K562 (cell line): Measurements from ENCODE around the gene G6PC1. TPM values are rescaled to one million over a fixed set of nuclear protein-coding genes. Genes with fewer than 3 reads are reported as not detected.

Source experiments
- FOXJ2 ChIP-seq: fragments of 200-800 bp; sonication (Bioruptor generic); IDR thresholded peaks from 2 replicates; pipeline ENCODE4 v1.6.1; 2016; ENCODE audit warnings: missing genetic modification characterization, missing compliant biosample characterization
- FOXK1 ChIP-seq: sonication (generic); formaldehyde crosslinking; IDR thresholded peaks from 2 replicates; pipeline ENCODE4 v1.8.0; 2022; ENCODE audit warnings: missing genetic modification reagents, mild to moderate bottlenecking, borderline replicate concordance
- LCOR ChIP-seq: sonication (generic); formaldehyde crosslinking; IDR thresholded peaks from 2 replicates; pipeline ENCODE4 v1.8.0; 2022; ENCODE audit warnings: mild to moderate bottlenecking, missing genetic modification reagents
- NFE2 ChIP-seq: IDR thresholded peaks from 2 replicates; pipeline ENCODE4 v1.6.1; 2014; ENCODE audit warnings: antibody characterized with exemption, low read depth
- NFYB ChIP-seq: IDR thresholded peaks from 2 replicates; pipeline ENCODE4 v1.6.1; 2011; ENCODE audit warnings: mild to moderate bottlenecking, moderate library complexity; ENCODE audit not compliant: insufficient read length; ENCODE audit errors: extremely low read depth
- PTRF ChIP-seq: fragments of 450-650 bp; IDR thresholded peaks from 2 replicates; pipeline ENCODE4 v1.6.1; 2016; ENCODE audit warnings: mild to moderate bottlenecking, missing genetic modification characterization, missing compliant biosample characterization
- RBM34 ChIP-seq: fragments of 200-400 bp; formaldehyde crosslinking; IDR thresholded peaks from 2 replicates; pipeline ENCODE4 v1.6.1; 2018; ENCODE audit warnings: low read length, borderline replicate concordance; ENCODE audit not compliant: insufficient read depth
- RCOR1 ChIP-seq, 2 experiments: IDR thresholded peaks; 2 replicates each; pipeline ENCODE4 v1.6.1; 2012; ENCODE audit warnings: low read depth in 2 of 2, low read length in 2 of 2, borderline replicate concordance in 1 of 2, improper control_type of control experiment in 1 of 2
- SMAD1 ChIP-seq: fragments of 150-350 bp; IDR thresholded peaks from 2 replicates; pipeline ENCODE4 v1.6.1; 2014; ENCODE audit warnings: low read length, low read depth; ENCODE audit not compliant: partially characterized antibody
- ZNF384 ChIP-seq: IDR thresholded peaks from 2 replicates; pipeline ENCODE4 v1.6.1; 2012; ENCODE audit warnings: low read depth, low read length, improper control_type of control experiment
- ZNF408 ChIP-seq: fragments of 250-450 bp; sonication (Bioruptor Pico); IDR thresholded peaks from 2 replicates; pipeline ENCODE4 v1.4.0; 2020; ENCODE audit warnings: low read depth, mild to moderate bottlenecking, moderate library complexity
- polyA plus RNA-seq, 8 experiments: library from polyadenylated mRNA; depleted of rRNA in 4 of 8; stranded (reverse) in 5 of 8; unstranded in 3 of 8; fragments of >200 nt; fragmentation: Nextera tagmentation in 2 of 8; fragmentation: Illumina TruSeq in 1 of 8; extraction: Ambion mirVana in 2 of 8; extraction: Trizol in 1 of 8; gene quantifications; 2 replicates each; pipeline versions ENCODE4 v1.2.1 to v1.2.3, GENCODE V29; 2011 to 2014; ENCODE audit warnings: inconsistent platforms in 1 of 8, missing spikeins in 1 of 8
- total RNA-seq, 7 experiments: library from RNA; depleted of rRNA in 6 of 7; stranded (reverse); fragments of >200 nt in 6 of 7; fragmentation: Illumina TruSeq in 2 of 7; extraction: Trizol in 2 of 7; gene quantifications; 2 replicates each; pipeline versions ENCODE4 v1.2.1 to v1.2.3, GENCODE V29; 2011 to 2021; ENCODE audit warnings: low replicate concordance in 1 of 7
- TF ChIP-seq, protein P1 (sequence below): conservative IDR thresholded peaks from 2 replicates; pipeline ENCODE4 v1.6.1; 2011; ENCODE audit warnings: low read depth, mild to moderate bottlenecking, low read length; ENCODE audit not compliant: control insufficient read depth
- TF ChIP-seq, protein P2 (sequence below), 2 experiments: fragments of 450-650 bp in 1 of 2; sonication (generic) in 1 of 2; formaldehyde crosslinking; conservative IDR thresholded peaks; 2 replicates each; pipeline versions ENCODE4 v1.4.0 to v1.8.1; 2020 to 2022; ENCODE audit warnings: mild to moderate bottlenecking in 1 of 2, missing genetic modification reagents in 1 of 2
- TF ChIP-seq, protein P3 (sequence below): IDR thresholded peaks from 2 replicates; pipeline ENCODE4 v1.6.1; 2016; ENCODE audit warnings: missing genetic modification characterization, missing compliant biosample characterization
- TF ChIP-seq, protein P4 (sequence below): sonication (generic); formaldehyde crosslinking; IDR thresholded peaks from 2 replicates; pipeline ENCODE4 v1.8.0; 2022; ENCODE audit warnings: mild to moderate bottlenecking, missing genetic modification reagents
- TF ChIP-seq, protein P5 (sequence below): fragments of 250-450 bp; sonication (Bioruptor Pico); IDR thresholded peaks from 2 replicates; pipeline ENCODE4 v1.4.0; 2020; ENCODE audit warnings: mild to moderate bottlenecking, moderate library complexity, borderline replicate concordance
- TF ChIP-seq, protein P6 (sequence below): fragments of 450-650 bp; formaldehyde crosslinking; IDR thresholded peaks from 2 replicates; pipeline ENCODE4 v1.4.0; 2020; ENCODE audit warnings: mild to moderate bottlenecking, moderate library complexity

G6PC1 gene
- total and polyA plus RNA-seq, 9 of the 15 experiments (the other 6 are each of a cell fraction or from before 2014, with no cell fraction given), result not detected

DNA sequence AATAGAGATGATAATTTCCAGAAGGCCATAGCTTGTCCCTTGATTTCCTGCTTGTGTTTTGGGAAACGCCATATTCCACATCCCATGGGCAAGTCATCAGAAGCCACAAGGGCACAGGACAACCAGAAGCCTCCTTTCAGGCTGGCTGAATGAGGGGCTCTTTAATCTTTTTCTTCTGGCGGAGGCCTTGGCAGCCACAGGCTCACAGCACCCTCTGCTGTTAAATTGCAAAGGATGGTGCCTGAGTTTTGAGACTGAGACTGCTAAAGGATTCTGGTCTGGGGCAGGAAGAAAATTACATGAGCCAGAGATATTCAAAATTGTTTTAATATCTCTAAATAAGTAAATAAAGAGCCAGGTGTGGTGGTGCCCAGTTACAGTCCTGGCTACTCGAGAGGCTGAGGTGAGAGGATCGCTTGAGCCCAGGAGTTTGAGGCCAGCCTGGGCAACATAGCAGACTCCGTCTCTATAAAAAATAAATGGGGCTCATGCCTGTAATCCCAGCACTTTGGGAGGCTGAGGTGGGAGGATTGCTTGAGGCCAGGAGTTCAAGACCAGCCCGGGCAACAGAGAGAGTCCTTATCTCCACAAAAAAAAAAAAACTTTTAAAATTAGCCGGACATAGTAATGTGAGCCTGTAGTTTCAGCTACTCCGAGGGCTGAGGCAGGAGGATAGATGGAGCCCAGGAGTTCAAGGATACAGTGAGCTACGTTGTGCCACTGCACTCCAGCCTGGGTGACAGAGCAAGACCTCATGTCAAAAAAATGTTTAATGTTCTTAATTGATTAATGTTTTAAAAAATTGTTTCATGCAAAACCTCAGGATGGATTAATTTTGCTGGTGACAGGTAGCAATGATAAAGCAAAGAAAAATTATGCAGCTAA is 37.4 kb downstream of the G6PC1 start (continued):
- TF ChIP-seq, protein P1, sequence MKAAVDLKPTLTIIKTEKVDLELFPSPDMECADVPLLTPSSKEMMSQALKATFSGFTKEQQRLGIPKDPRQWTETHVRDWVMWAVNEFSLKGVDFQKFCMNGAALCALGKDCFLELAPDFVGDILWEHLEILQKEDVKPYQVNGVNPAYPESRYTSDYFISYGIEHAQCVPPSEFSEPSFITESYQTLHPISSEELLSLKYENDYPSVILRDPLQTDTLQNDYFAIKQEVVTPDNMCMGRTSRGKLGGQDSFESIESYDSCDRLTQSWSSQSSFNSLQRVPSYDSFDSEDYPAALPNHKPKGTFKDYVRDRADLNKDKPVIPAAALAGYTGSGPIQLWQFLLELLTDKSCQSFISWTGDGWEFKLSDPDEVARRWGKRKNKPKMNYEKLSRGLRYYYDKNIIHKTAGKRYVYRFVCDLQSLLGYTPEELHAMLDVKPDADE, result no peak
- TF ChIP-seq, protein P2, sequence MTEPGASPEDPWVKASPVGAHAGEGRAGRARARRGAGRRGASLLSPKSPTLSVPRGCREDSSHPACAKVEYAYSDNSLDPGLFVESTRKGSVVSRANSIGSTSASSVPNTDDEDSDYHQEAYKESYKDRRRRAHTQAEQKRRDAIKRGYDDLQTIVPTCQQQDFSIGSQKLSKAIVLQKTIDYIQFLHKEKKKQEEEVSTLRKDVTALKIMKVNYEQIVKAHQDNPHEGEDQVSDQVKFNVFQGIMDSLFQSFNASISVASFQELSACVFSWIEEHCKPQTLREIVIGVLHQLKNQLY (CRISPR knock-in tag; conservative IDR thresholded peaks at IDR 0.05), result no peak
- no peak for TF ChIP-seq ZNF408
- TF ChIP-seq, protein P3, sequence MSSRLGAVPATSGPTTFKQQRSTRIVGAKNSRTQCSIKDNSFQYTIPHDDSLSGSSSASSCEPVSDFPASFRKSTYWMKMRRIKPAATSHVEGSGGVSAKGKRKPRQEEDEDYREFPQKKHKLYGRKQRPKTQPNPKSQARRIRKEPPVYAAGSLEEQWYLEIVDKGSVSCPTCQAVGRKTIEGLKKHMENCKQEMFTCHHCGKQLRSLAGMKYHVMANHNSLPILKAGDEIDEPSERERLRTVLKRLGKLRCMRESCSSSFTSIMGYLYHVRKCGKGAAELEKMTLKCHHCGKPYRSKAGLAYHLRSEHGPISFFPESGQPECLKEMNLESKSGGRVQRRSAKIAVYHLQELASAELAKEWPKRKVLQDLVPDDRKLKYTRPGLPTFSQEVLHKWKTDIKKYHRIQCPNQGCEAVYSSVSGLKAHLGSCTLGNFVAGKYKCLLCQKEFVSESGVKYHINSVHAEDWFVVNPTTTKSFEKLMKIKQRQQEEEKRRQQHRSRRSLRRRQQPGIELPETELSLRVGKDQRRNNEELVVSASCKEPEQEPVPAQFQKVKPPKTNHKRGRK (tag), result no peak
- no peak for TF ChIP-seq FOXJ2 (tag)
- no peak for TF ChIP-seq PTRF (tag)
- TF ChIP-seq NFYB, result no peak
- TF ChIP-seq SMAD1, result no peak
- TF ChIP-seq NFE2, result no peak
- TF ChIP-seq ZNF384, result peak; percentile 45; the same call in 1 of the 2 replicates
- no peak for TF ChIP-seq LCOR (CRISPR knock-in tag)
- TF ChIP-seq RBM34, result no peak
- TF ChIP-seq, protein P4, sequence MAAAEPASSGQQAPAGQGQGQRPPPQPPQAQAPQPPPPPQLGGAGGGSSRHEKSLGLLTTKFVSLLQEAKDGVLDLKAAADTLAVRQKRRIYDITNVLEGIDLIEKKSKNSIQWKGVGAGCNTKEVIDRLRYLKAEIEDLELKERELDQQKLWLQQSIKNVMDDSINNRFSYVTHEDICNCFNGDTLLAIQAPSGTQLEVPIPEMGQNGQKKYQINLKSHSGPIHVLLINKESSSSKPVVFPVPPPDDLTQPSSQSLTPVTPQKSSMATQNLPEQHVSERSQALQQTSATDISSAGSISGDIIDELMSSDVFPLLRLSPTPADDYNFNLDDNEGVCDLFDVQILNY (CRISPR knock-in tag), result no peak
- TF ChIP-seq, protein P5, sequence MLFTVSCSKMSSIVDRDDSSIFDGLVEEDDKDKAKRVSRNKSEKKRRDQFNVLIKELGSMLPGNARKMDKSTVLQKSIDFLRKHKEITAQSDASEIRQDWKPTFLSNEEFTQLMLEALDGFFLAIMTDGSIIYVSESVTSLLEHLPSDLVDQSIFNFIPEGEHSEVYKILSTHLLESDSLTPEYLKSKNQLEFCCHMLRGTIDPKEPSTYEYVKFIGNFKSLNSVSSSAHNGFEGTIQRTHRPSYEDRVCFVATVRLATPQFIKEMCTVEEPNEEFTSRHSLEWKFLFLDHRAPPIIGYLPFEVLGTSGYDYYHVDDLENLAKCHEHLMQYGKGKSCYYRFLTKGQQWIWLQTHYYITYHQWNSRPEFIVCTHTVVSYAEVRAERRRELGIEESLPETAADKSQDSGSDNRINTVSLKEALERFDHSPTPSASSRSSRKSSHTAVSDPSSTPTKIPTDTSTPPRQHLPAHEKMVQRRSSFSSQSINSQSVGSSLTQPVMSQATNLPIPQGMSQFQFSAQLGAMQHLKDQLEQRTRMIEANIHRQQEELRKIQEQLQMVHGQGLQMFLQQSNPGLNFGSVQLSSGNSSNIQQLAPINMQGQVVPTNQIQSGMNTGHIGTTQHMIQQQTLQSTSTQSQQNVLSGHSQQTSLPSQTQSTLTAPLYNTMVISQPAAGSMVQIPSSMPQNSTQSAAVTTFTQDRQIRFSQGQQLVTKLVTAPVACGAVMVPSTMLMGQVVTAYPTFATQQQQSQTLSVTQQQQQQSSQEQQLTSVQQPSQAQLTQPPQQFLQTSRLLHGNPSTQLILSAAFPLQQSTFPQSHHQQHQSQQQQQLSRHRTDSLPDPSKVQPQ (CRISPR knock-in tag), result no peak
- TF ChIP-seq RCOR1 (IDR thresholded peaks at IDR 0.05; ENCODE audit: borderline replicate concordance in 1 of 2, low read depth in 2 of 2, low read length in 2 of 2), result peak in 1 of 2 experiments; percentile 49; a peak in 1 of 4 replicates
- no peak for TF ChIP-seq FOXK1 (CRISPR knock-in tag)
- TF ChIP-seq, protein P6, sequence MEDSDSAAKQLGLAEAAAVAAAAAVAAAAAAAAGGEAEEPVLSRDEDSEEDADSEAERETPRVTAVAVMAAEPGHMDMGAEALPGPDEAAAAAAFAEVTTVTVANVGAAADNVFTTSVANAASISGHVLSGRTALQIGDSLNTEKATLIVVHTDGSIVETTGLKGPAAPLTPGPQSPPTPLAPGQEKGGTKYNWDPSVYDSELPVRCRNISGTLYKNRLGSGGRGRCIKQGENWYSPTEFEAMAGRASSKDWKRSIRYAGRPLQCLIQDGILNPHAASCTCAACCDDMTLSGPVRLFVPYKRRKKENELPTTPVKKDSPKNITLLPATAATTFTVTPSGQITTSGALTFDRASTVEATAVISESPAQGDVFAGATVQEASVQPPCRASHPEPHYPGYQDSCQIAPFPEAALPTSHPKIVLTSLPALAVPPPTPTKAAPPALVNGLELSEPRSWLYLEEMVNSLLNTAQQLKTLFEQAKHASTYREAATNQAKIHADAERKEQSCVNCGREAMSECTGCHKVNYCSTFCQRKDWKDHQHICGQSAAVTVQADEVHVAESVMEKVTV (CRISPR knock-in tag), result peak; percentile 82
